PC-9 (cell line): ENCODE results near the gene MAGI1. TPM values are rescaled to one million over a fixed set of nuclear protein-coding genes. Genes with fewer than 3 reads are reported as not detected.

Experiments used
- BruUV-seq: library from RNA; stranded (reverse); fragments of 400-500 nt; replicated peaks from 2 replicates; lab custom pipeline; 2021; lab: Mats Ljungman, UMichigan
- CTCF ChIA-PET: fragments of 300-600 bp; sonication (Branson Sonifier 250); formaldehyde crosslinking; loops from one replicate; lab custom pipeline; 2022; ENCODE audit warnings: antibody characterized with exemption; lab: Charles Lee
- POLR2A ChIA-PET: fragments of 300-600 bp; sonication (Branson Sonifier 250); formaldehyde crosslinking; loops from one replicate; lab custom pipeline; 2022; ENCODE audit warnings: antibody characterized with exemption; ENCODE audit not compliant: unreplicated experiment; lab: Charles Lee
- DNase-seq, 2 experiments: peaks; one replicate each; pipeline versions ENCODE4 v3.0.0 to v3.0.0-alpha.2; 2015 to 2022; ENCODE audit warnings: mixed read lengths in 1 of 2
- H2AFZ ChIP-seq: fragments of 200-600 bp; sonication (generic); 2 replicates; pipeline ENCODE4 v1.8.1; 2017; ENCODE audit warnings: antibody characterized with exemption
- H3F3A ChIP-seq: fragments of 200-600 bp; sonication (generic); 2 replicates; pipeline ENCODE4 v1.8.1; 2017; ENCODE audit warnings: antibody characterized with exemption, mild to moderate bottlenecking, low read depth; ENCODE audit not compliant: insufficient read depth
- H3K27ac ChIP-seq: fragments of 200-600 bp; sonication (generic); 2 replicates; pipeline ENCODE4 v1.6.1; 2016; ENCODE audit warnings: mixed run types
- H3K27me3 ChIP-seq: fragments of 200-600 bp; sonication (generic); 2 replicates; pipeline ENCODE4 v1.6.1; 2016; ENCODE audit warnings: low read depth, mixed run types; ENCODE audit not compliant: insufficient read depth
- H3K36me3 ChIP-seq: fragments of 200-600 bp; sonication (generic); 2 replicates; pipeline ENCODE4 v1.6.1; 2016; ENCODE audit warnings: low read depth, mixed run types
- H3K4me1 ChIP-seq: fragments of 200-600 bp; sonication (generic); replicated peaks from 2 replicates; pipeline ENCODE4 v1.6.1; 2016; ENCODE audit warnings: mixed run types; ENCODE audit not compliant: insufficient read depth
- H3K4me2 ChIP-seq: fragments of 200-600 bp; sonication (generic); 2 replicates; pipeline ENCODE4 v1.6.1; 2017; ENCODE audit warnings: mixed run types
- H3K4me3 ChIP-seq: fragments of 200-600 bp; sonication (generic); 2 replicates; pipeline ENCODE4 v1.6.1; 2016; ENCODE audit warnings: mixed run types
- H3K79me2 ChIP-seq: fragments of 200-600 bp; sonication (generic); 2 replicates; pipeline ENCODE4 v1.6.1; 2017; ENCODE audit warnings: low read depth, mixed run types
- H3K9me2 ChIP-seq: fragments of 200-600 bp; sonication (generic); 2 replicates; pipeline ENCODE4 v1.8.1; 2017; ENCODE audit warnings: mild to moderate bottlenecking; ENCODE audit not compliant: insufficient read depth
- H3K9me3 ChIP-seq: fragments of 200-600 bp; sonication (generic); 2 replicates; pipeline ENCODE4 v1.8.1; 2016; ENCODE audit warnings: low read depth; ENCODE audit not compliant: insufficient read depth
- H4K20me1 ChIP-seq: fragments of 200-600 bp; sonication (generic); 2 replicates; pipeline ENCODE4 v1.8.1; 2017; ENCODE audit not compliant: insufficient read depth
- CTCF ChIP-seq: fragments of 200-600 bp; sonication (generic); conservative IDR thresholded peaks from 2 replicates; pipeline ENCODE4 v1.6.1; 2017; ENCODE audit warnings: mixed run types, antibody characterized with exemption, mild to moderate bottlenecking, moderate library complexity
- EZH2 ChIP-seq: fragments of 200-600 bp; sonication (generic); IDR thresholded peaks from 2 replicates; pipeline ENCODE4 v1.8.0; 2017; ENCODE audit warnings: antibody characterized with exemption, low read depth
- intact Hi-C: fragments of 100-400 bp; cut with micrococcal nuclease; formaldehyde crosslinking; loops from one replicate; pipeline ENCODE4 v1.10.0; 2022; ENCODE audit not compliant: unreplicated experiment
- total RNA-seq: library from RNA; stranded (reverse); gene quantifications from 2 replicates; pipeline ENCODE4 v1.2.3, GENCODE V29; 2021

The MAGI1 gene
- total RNA-seq, 1 experiment from 2014 or later = 23.3 TPM

DNA sequence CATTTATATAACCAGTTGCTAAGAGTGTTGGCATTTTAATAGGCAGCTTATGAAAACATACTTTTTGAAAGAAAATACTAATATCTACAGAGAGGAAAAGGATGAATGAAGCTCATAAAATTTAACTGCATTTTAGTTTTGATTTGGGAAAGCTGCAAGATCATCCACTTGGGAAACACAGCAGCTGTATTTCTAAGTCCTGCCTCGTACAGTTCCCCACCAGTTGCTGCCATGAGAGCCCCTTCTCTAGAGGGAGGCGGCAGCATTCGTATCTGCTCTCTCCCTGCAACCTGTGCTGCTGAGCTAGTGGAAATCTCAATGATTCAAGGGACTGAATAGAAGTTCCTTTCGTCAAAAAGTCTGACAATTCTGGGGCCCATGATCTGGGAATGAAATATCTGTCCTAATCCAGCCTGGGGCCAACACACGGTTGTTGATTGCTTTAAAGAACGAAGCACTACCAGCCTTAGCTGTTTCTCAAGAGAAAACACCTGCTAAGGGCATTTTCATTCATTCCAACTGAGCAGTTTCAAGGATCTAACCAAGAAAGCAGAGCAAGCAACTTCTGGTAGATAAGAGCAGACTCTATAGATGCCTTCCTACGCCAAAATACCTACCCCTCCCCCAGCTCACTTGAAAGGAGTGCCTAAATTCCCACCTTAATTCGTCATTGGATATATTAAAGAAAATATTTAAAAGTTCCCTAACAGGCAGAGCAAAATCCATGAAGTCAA, 223.7 kb downstream of the MAGI1 start:
- POLR2A ChIA-PET = no interaction called here

GRCh38 chr3:65811892-65812291, 226.8 kb downstream of the MAGI1 start:
- BruUV-seq = no TSS peak
- Histone ChIP-seq H3K36me3 (no peaks in the 10 kb centered on the region), H3K4me2 (no peak overlapping the region), H3K79me2 (no peaks in the 10 kb centered on the region), H3K4me3 (no peak overlapping the region), H3K27ac (no peak overlapping the region), H3F3A (no peaks in the 10 kb centered on the region), H3K4me1 (peaks cover 8% of the 10 kb centered on the region), H2AFZ (no peak overlapping the region), H3K27me3 (no peaks in the 10 kb centered on the region), H4K20me1 (no peaks in the 10 kb centered on the region), H3K9me3 (no peaks in the 10 kb centered on the region), H3K9me2 (no peaks in the 10 kb centered on the region)
- TF ChIP-seq CTCF = no peak
- no peak for TF ChIP-seq EZH2
- no peak for DNase-seq
- intact Hi-C loops = no loop called here
- ChIA-PET CTCF (no interaction called here), POLR2A (no interaction called here)

More for the DNA sequence above, 223.7 kb downstream of the MAGI1 start:
- intact Hi-C loops = no loop called here
- TF ChIP-seq EZH2 (no peak), CTCF (no peak)
- H2AFZ ChIP-seq = no peak overlapping the region
- BruUV-seq = no TSS peak
- H3K36me3 ChIP-seq = no peaks in the 10 kb centered on the region
- no peaks in the 10 kb centered on the region for H3K4me1 ChIP-seq
- H3K9me3 ChIP-seq = no peaks in the 10 kb centered on the region
- H3K79me2 ChIP-seq = 0 out of 2 replicates have a peak, but pooled peaks cover 3% of the 10 kb centered on the region
- no peak overlapping the region for H3K4me3 ChIP-seq
- H3K9me2 ChIP-seq = no peaks in the 10 kb centered on the region
- H3K27me3 ChIP-seq = no peaks in the 10 kb centered on the region
- no peak for DNase-seq
- no peaks in the 10 kb centered on the region for H4K20me1 ChIP-seq
- H3K4me2 ChIP-seq = no peak overlapping the region
- CTCF ChIA-PET = no interaction called here
- no peaks in the 10 kb centered on the region; the same call in 1 of the 2 replicates for H3F3A ChIP-seq
- no peak overlapping the region for H3K27ac ChIP-seq

- Histone ChIP-seq H3K4me3 (no peak overlapping the region), H3K79me2 (no peaks in the 10 kb centered on the region), H4K20me1 (no peaks in the 10 kb centered on the region), H3F3A (no peaks in the 10 kb centered on the region), H3K27ac (no peak overlapping the region), H3K9me2 (no peaks in the 10 kb centered on the region), H3K4me2 (no peak overlapping the region), H2AFZ (no peak overlapping the region), H3K4me1 (peaks cover 8% of the 10 kb centered on the region), H3K36me3 (no peaks in the 10 kb centered on the region), H3K9me3 (no peaks in the 10 kb centered on the region), H3K27me3 (no peaks in the 10 kb centered on the region)
- no TSS peak for BruUV-seq
- intact Hi-C loops = no loop called here
- POLR2A ChIA-PET = no interaction called here
- CTCF ChIA-PET = no interaction called here
- no peak for TF ChIP-seq EZH2
- no peak for TF ChIP-seq CTCF
- no peak for DNase-seq
Observed at GRCh38 chr3:65811086-65811761, 227.5 kb downstream of the MAGI1 start.
